H1 (cell line): ENCODE data around the gene TMEM132A. TPM values are rescaled to one million over a fixed set of nuclear protein-coding genes. Genes with fewer than 3 reads are reported as not detected.

Experiments used
- CTCF ChIA-PET: fragments of 300-600 bp; sonication (Branson Sonifier 250); formaldehyde crosslinking; loops from one replicate; lab custom pipeline; 2021; ENCODE audit not compliant: partially characterized antibody; lab: Charles Lee
- POLR2A ChIA-PET: fragments of 300-600 bp; sonication (Branson Sonifier 250); formaldehyde crosslinking; loops from one replicate; lab custom pipeline; 2021; ENCODE audit warnings: inconsistent platforms; ENCODE audit not compliant: partially characterized antibody; lab: Charles Lee
- DNase-seq, 2 experiments: peaks; one replicate each; pipeline versions ENCODE4 v3.0.0 to v3.0.0-alpha.2; 2010 to 2022; ENCODE audit warnings: low spot score in 2 of 2, low read depth in 1 of 2, mixed read lengths in 1 of 2
- FAIRE-seq: peaks from 2 replicates; lab custom pipeline; 2011; peaks lifted over from hg19 to GRCh38; lab: Jason Lieb, UNC
- H2AFZ ChIP-seq: 2 replicates; pipeline ENCODE4 v1.8.1; 2012; ENCODE audit warnings: low read length, inconsistent platforms
- H2AK5ac ChIP-seq: 2 replicates; pipeline ENCODE4 v1.6.1; 2013; ENCODE audit warnings: low read depth, low read length
- H2BK120ac ChIP-seq: replicated peaks from 2 replicates; pipeline ENCODE3; 2013; ENCODE audit warnings: low read depth, low read length, inconsistent platforms
- H2BK12ac ChIP-seq: 2 replicates; pipeline ENCODE4 v1.6.1; 2013; ENCODE audit warnings: low read depth, low read length
- H2BK15ac ChIP-seq: 2 replicates; pipeline ENCODE4 v1.6.1; 2013; ENCODE audit warnings: low read length
- H2BK20ac ChIP-seq: 2 replicates; pipeline ENCODE4 v1.6.1; 2013; ENCODE audit warnings: low read length
- H2BK5ac ChIP-seq: 2 replicates; pipeline ENCODE4 v1.6.1; 2013; ENCODE audit warnings: low read depth, low read length
- H3K14ac ChIP-seq: 2 replicates; pipeline ENCODE4 v1.6.1; 2013; ENCODE audit warnings: inconsistent platforms; ENCODE audit not compliant: insufficient read length
- H3K18ac ChIP-seq: 2 replicates; pipeline ENCODE4 v1.6.1; 2013; ENCODE audit warnings: low read length; ENCODE audit errors: extremely low read depth
- H3K23ac ChIP-seq: 2 replicates; pipeline ENCODE4 v1.6.1; 2013; ENCODE audit warnings: inconsistent platforms; ENCODE audit not compliant: insufficient read length
- H3K23me2 ChIP-seq: 2 replicates; pipeline ENCODE4 v1.6.1; 2013; ENCODE audit warnings: low read depth, low read length
- H3K27ac ChIP-seq: 2 replicates; pipeline ENCODE4 v1.6.1; 2011; ENCODE audit warnings: low read depth, low read length, inconsistent platforms
- H3K27me3 ChIP-seq, 4 experiments: replicated peaks in 1 of 4; 1 replicate in 1 of 4; 2 replicates in 3 of 4; pipeline versions ENCODE4 v1.6.1 to v1.8.1; 2011 to 2013; ENCODE audit warnings: low read length in 3 of 4, mild to moderate bottlenecking in 3 of 4, inconsistent platforms in 2 of 4, mixed read lengths in 2 of 4, moderate library complexity in 1 of 4; ENCODE audit not compliant: control insufficient read depth in 3 of 4, insufficient read depth in 3 of 4; ENCODE audit errors: extremely low read depth in 1 of 4
- H3K36me3 ChIP-seq, 4 experiments: 2 replicates each; pipeline versions ENCODE4 v1.6.1 to v1.8.1; 2011 to 2013; ENCODE audit warnings: mild to moderate bottlenecking in 4 of 4, low read length in 3 of 4, moderate library complexity in 2 of 4, control low read depth in 1 of 4, inconsistent platforms in 1 of 4; ENCODE audit not compliant: insufficient read depth in 4 of 4, control insufficient read depth in 2 of 4
- H3K4ac ChIP-seq: replicated peaks from 2 replicates; pipeline ENCODE3; 2013; ENCODE audit warnings: low read length, low read depth, mixed read lengths, inconsistent platforms; ENCODE audit not compliant: insufficient read length
- H3K4me1 ChIP-seq, 4 experiments: replicated peaks in 1 of 4; 1 replicate in 1 of 4; 2 replicates in 3 of 4; pipeline versions ENCODE4 v1.6.1 to v1.8.1; 2011 to 2013; ENCODE audit warnings: low read length in 3 of 4, inconsistent platforms in 2 of 4, mixed read lengths in 1 of 4; ENCODE audit not compliant: insufficient read depth in 4 of 4, control insufficient read depth in 3 of 4
- H3K4me2 ChIP-seq, 2 experiments: 2 replicates each; pipeline versions ENCODE4 v1.6.1 to v1.8.1; 2011 to 2013; ENCODE audit warnings: low read depth in 2 of 2, low read length in 2 of 2, control low read depth in 1 of 2, inconsistent platforms in 1 of 2, mild to moderate bottlenecking in 1 of 2; ENCODE audit not compliant: insufficient read depth in 1 of 2
- H3K4me3 ChIP-seq, 4 experiments: fragments of 200-600, 300-600 bp in 1 of 4; sonication (generic), shearing (Covaris generic), sonication (Bioruptor Twin) in 1 of 4; 2 replicates each; pipeline versions ENCODE4 v1.5.1 to v1.8.1; 2011 to 2016; ENCODE audit warnings: low read length in 4 of 4, low read depth in 3 of 4, control low read depth in 2 of 4, inconsistent platforms in 2 of 4, mild to moderate bottlenecking in 2 of 4, mixed read lengths in 1 of 4, moderate library complexity in 1 of 4; ENCODE audit not compliant: insufficient read depth in 2 of 4; ENCODE audit errors: extremely low read depth in 1 of 4
- H3K56ac ChIP-seq: replicated peaks from 2 replicates; pipeline ENCODE3; 2013; ENCODE audit warnings: low read depth, mild to moderate bottlenecking, mixed read lengths, low read length, inconsistent platforms; ENCODE audit not compliant: insufficient read length
- H3K79me1 ChIP-seq: 2 replicates; pipeline ENCODE4 v1.6.1; 2013; ENCODE audit warnings: low read depth, low read length, control low read depth
- H3K79me2 ChIP-seq, 2 experiments: 2 replicates each; pipeline versions ENCODE4 v1.6.1 to v1.8.1; 2012 to 2013; ENCODE audit warnings: low read length in 2 of 2, mild to moderate bottlenecking in 2 of 2, inconsistent platforms in 1 of 2; ENCODE audit not compliant: insufficient read depth in 2 of 2, control insufficient read depth in 1 of 2
- H3K9ac ChIP-seq, 4 experiments: replicated peaks in 1 of 4; 1 replicate in 1 of 4; 2 replicates in 3 of 4; pipeline versions ENCODE4 v1.6.1 to v1.8.1; 2011 to 2013; ENCODE audit warnings: low read depth in 3 of 4, low read length in 3 of 4, control low read depth in 2 of 4, mild to moderate bottlenecking in 2 of 4, moderate library complexity in 2 of 4, inconsistent platforms in 1 of 4; ENCODE audit errors: extremely low read depth in 1 of 4
- H3K9me3 ChIP-seq, 2 experiments: 2 replicates each; pipeline versions ENCODE4 v1.6.1 to v1.8.1; 2012 to 2013; ENCODE audit warnings: mild to moderate bottlenecking in 2 of 2, moderate library complexity in 2 of 2, control low read depth in 1 of 2, inconsistent platforms in 1 of 2, low read depth in 1 of 2, low read length in 1 of 2, mixed read lengths in 1 of 2; ENCODE audit not compliant: insufficient read depth in 2 of 2
- H4K20me1 ChIP-seq, 2 experiments: replicated peaks in 1 of 2; 2 replicates each; pipeline versions ENCODE3 to v1.8.1; 2011 to 2013; ENCODE audit warnings: inconsistent platforms in 2 of 2, low read length in 2 of 2, mild to moderate bottlenecking in 1 of 2; ENCODE audit not compliant: insufficient read depth in 2 of 2, control insufficient read depth in 1 of 2
- H4K5ac ChIP-seq: 2 replicates; pipeline ENCODE4 v1.6.1; 2013; ENCODE audit warnings: low read length, low read depth, mixed read lengths, inconsistent platforms; ENCODE audit not compliant: insufficient read length
- H4K8ac ChIP-seq: 2 replicates; pipeline ENCODE4 v1.8.0; 2013; ENCODE audit warnings: mild to moderate bottlenecking, moderate library complexity, low read length, inconsistent platforms; ENCODE audit not compliant: insufficient read depth; ENCODE audit errors: extremely low read depth
- H4K91ac ChIP-seq: replicated peaks from 2 replicates; pipeline ENCODE3; 2013; ENCODE audit warnings: low read length, mixed read lengths, inconsistent platforms; ENCODE audit not compliant: insufficient read length
- BACH1 ChIP-seq: IDR thresholded peaks from 2 replicates; pipeline ENCODE4 v1.6.1; 2012; ENCODE audit warnings: low read length, improper control_type of control experiment
- KDM4A ChIP-seq: IDR thresholded peaks from one replicate; pipeline ENCODE4 v1.7.1; 2012; ENCODE audit warnings: low read depth, mild to moderate bottlenecking, moderate library complexity, low read length, inconsistent platforms; ENCODE audit not compliant: severe bottlenecking
- WGBS, 2 experiments: shearing (Covaris generic) in 1 of 2; methylation state at CpG; one replicate each; pipeline versions ENCODE4 v1.1.6 to v1.1.7; 2013 to 2015; ENCODE audit warnings: low lambda C conversion rate in 2 of 2, mixed read lengths in 2 of 2, inconsistent platforms in 1 of 2, low coverage in 1 of 2, missing lambda C conversion rate in 1 of 2; ENCODE audit not compliant: insufficient replicate concordance in 2 of 2, insufficient coverage in 1 of 2, insufficient read length in 1 of 2; ENCODE audit errors: extremely low coverage in 1 of 2, missing lambda C conversion rate in 1 of 2; 5-methylcytosine and 5-hydroxymethylcytosine counted together
- polyA plus RNA-seq, 7 experiments: library from polyadenylated mRNA; depleted of rRNA in 3 of 7; stranded (reverse) in 5 of 7; unstranded in 2 of 7; fragments of >200 nt in 5 of 7; fragments of 200-250 nt in 2 of 7; gene quantifications; 1 replicate in 5 of 7; 2 replicates in 1 of 7; 4 replicates in 1 of 7; pipeline versions ENCODE4 v1.2.1 to v1.2.3, GENCODE V29; 2011 to 2013; ENCODE audit warnings: missing spikeins in 2 of 7, mixed read lengths in 2 of 7
- total RNA-seq: library from RNA; stranded (reverse); fragmentation: NEBNext Ultra II Directional; extraction: Animal tissue kit (Norgen Biotek cat#: 25700); gene quantifications from 2 replicates; pipeline ENCODE4 v1.2.1, GENCODE V29; 2021

Gene TMEM132A
- total and polyA plus RNA-seq, 2 of the 8 experiments (the other 6 are each of a cell fraction or from before 2014, with no cell fraction given) = 46.6 to 97.9 TPM

GRCh38 chr11:60941371-60942119 lies 17.3 kb downstream of the TMEM132A start:
- H3K14ac ChIP-seq = no peak overlapping the region
- no peak overlapping the region for H3K4me3 ChIP-seq
- no peak overlapping the region for H3K23ac ChIP-seq
- peaks cover 0 to 3% (median 1%) of the 10 kb centered on the region in 4 experiments; a peak in 3 of 8 replicates for H3K36me3 ChIP-seq
- H2BK20ac ChIP-seq = no peak overlapping the region
- no peak for DNase-seq
- H4K5ac ChIP-seq = no peak overlapping the region
- H3K23me2 ChIP-seq = no peaks in the 10 kb centered on the region
- no peak overlapping the region for H3K4ac ChIP-seq
- H3K79me1 ChIP-seq = no peaks in the 10 kb centered on the region; the same call in 1 of the 2 replicates
- peaks cover 0 to 2% of the 10 kb centered on the region in 2 experiments; a peak in 1 of 4 replicates for H3K79me2 ChIP-seq
- ChIA-PET POLR2A (interaction anchor here (0.9 to 2.0 kb wide), 5 partner anchors 10 to 460 kb away, joined by 3 to 10 read pairs (median 5); partner anchors contain the start of gene SLC15A3), CTCF (interaction anchor here (0.7 to 2.3 kb wide), 9 partner anchors 8 to 110 kb away, joined by 3 to 5 read pairs (median 3); no protein-coding TSS in a partner anchor)
- H2BK120ac ChIP-seq = no peak overlapping the region
- H4K20me1 ChIP-seq = peaks cover 1 to 3% of the 10 kb centered on the region in 2 experiments
- H3K9ac ChIP-seq = no peak overlapping the region
- no peak overlapping the region for H2BK15ac ChIP-seq
- H4K91ac ChIP-seq = no peak overlapping the region
- WGBS, 2 experiments = 95% methylated on average over 5 of the region's 6 CpGs; no CpG with 5 or more reads in 1 of the 2 experiments
- FAIRE-seq = no peak
- H3K56ac ChIP-seq = no peak overlapping the region
- no peaks in the 10 kb centered on the region; a peak in 1 of 7 replicates for H3K4me1 ChIP-seq
- no peak overlapping the region; the same call in 1 of the 2 replicates for H4K8ac ChIP-seq
- no peak overlapping the region for H3K18ac ChIP-seq
- H2BK12ac ChIP-seq = no peak overlapping the region
- H3K4me2 ChIP-seq = no peak overlapping the region
- H2AK5ac ChIP-seq = no peak overlapping the region
- H2BK5ac ChIP-seq = no peak overlapping the region
- H2AFZ ChIP-seq = no peak overlapping the region
- TF ChIP-seq BACH1 = no peak
- no peak for TF ChIP-seq KDM4A
- no peaks in the 10 kb centered on the region for H3K9me3 ChIP-seq
- no peaks in the 10 kb centered on the region for H3K27me3 ChIP-seq
- no peak overlapping the region for H3K27ac ChIP-seq
